ENCODE results near the gene BATF. TPM values are rescaled to one million over a fixed set of nuclear protein-coding genes. Genes with fewer than 3 reads are reported as not detected.

BATF gene
- total RNA-seq, 2 donors from 2014 or later: 3.7 to 9.5 TPM

DNA sequence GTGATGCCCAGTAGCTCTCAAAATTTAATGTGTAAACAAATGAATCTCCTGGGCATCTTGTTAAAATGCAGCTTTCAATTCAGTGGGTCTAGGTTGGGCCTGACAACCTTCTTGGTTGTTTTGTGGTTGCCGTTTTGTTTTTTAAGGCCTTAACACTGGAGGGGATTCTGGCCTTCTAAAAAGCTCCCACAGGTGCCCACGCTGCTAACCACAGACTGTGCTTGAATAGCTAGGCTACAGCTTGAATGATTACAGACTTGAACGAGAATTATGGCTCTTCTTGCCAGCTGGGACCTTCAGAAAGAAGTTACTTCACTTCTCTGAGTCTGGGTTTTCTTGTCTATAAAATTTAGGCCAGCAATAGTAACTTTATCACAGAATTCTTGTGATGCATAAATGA is 54.8 kb downstream of the BATF start:
- no peak overlapping the region for H3K27ac ChIP-seq

DNA sequence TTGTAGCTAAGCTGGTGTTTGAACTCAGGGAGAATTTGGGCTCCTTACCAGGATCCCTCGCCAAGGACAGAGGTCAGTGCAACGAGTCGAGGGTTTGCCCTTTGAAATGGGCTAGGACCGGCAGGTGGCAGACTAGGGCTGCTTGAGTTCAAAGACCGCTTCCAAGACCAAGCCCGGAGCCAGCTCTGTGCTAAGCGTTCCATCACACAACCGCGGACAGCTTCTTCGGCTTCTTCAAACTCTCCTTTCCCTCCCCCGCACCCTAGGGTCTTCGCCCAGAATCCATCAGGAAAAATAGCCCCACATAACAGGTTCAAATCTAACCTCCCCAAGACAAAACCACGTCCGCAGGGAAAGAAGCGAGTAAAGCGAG is 55.4 kb downstream of the BATF start:
- DNase-seq (ENCODE audit: low spot score) (peak; percentile 72), ATAC-seq (ENCODE audit: insufficient number of reproducible peaks, low FRiP score, low read depth) (peak; percentile 87)
- peaks cover 4 to 18% of the 10 kb centered on the region in 2 donors for H3K4me1 ChIP-seq (ENCODE audit: control insufficient read depth in 1 of 2, low read depth in 2 of 2)
- H3K4me3 ChIP-seq: peak overlapping the region; percentile 74
- peak overlapping the region; percentile 44 to 73 for H3K27ac ChIP-seq
- TF ChIP-seq, protein P1, sequence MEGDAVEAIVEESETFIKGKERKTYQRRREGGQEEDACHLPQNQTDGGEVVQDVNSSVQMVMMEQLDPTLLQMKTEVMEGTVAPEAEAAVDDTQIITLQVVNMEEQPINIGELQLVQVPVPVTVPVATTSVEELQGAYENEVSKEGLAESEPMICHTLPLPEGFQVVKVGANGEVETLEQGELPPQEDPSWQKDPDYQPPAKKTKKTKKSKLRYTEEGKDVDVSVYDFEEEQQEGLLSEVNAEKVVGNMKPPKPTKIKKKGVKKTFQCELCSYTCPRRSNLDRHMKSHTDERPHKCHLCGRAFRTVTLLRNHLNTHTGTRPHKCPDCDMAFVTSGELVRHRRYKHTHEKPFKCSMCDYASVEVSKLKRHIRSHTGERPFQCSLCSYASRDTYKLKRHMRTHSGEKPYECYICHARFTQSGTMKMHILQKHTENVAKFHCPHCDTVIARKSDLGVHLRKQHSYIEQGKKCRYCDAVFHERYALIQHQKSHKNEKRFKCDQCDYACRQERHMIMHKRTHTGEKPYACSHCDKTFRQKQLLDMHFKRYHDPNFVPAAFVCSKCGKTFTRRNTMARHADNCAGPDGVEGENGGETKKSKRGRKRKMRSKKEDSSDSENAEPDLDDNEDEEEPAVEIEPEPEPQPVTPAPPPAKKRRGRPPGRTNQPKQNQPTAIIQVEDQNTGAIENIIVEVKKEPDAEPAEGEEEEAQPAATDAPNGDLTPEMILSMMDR (IDR thresholded peaks at IDR 0.05): peak; percentile 62
- no peaks in the 10 kb centered on the region for H3K36me3 ChIP-seq
- no peaks in the 10 kb centered on the region for H3K9me3 ChIP-seq
- no peaks in the 10 kb centered on the region for H3K27me3 ChIP-seq (replicated peaks; ENCODE audit: insufficient read depth)

More for the DNA sequence above, 54.8 kb downstream of the BATF start:
- peaks cover 4 to 18% of the 10 kb centered on the region in 2 donors for H3K4me1 ChIP-seq (ENCODE audit: control insufficient read depth in 1 of 2, low read depth in 2 of 2)
- H3K9me3 ChIP-seq: no peaks in the 10 kb centered on the region
- TF ChIP-seq, protein P1 (IDR thresholded peaks at IDR 0.05): no peak
- no peaks in the 10 kb centered on the region for H3K27me3 ChIP-seq (replicated peaks; ENCODE audit: insufficient read depth)
- DNase-seq (ENCODE audit: low spot score): no peak
- no peak for ATAC-seq (ENCODE audit: insufficient number of reproducible peaks, low FRiP score, low read depth)
- no peak overlapping the region for H3K4me3 ChIP-seq
- no peaks in the 10 kb centered on the region for H3K36me3 ChIP-seq

DNA sequence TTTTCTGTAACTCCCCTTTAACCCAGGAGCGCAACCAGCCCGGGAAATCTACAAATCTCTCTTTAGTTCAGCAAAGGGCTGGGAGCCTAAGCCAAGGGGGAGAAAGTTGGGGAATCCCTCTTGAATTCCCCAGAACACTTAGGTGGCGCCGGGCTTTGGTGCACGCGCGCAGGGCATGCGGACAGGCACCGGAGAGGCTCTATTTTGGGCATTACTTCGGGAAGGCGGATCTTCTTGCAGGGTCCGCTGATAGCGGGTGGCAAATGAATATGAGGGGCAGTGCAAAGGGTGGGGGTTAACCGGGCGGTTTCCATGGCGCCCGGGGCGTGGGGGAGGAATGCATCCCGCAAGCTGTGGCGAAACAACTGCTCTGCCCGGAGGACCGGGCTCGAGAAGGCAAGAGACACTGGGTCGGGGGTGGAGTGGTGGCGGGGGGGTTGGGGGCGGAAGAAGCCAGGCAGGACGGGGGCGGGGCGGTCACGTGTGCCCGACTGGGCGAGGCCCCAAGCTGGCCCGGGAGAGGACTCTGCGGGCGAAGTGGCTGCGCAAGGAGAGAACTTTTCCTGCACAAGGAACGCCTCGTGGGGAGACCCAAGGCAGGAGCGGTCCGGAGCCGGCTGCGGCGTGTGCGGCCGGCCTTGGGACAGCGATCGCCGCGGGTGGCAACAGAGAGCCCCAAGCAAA is 56.0 kb downstream of the BATF start, which contains the start of gene FLVCR2:
FLVCR2 (plus strand) TSS at position 519 of the 684 bp plus-strand sequence. CDS start 353 bp downstream, outside the sequence.
- no peaks in the 10 kb centered on the region for H3K9me3 ChIP-seq
- ATAC-seq (ENCODE audit: insufficient number of reproducible peaks, low FRiP score, low read depth) (peak; percentile 53), DNase-seq (ENCODE audit: low spot score) (peak; percentile 18)
- H3K27ac ChIP-seq: peak within 1 kb of the TSS; percentile 44 to 73
- no peaks in the 10 kb centered on the region for H3K27me3 ChIP-seq (replicated peaks; ENCODE audit: insufficient read depth)
- H3K4me1 ChIP-seq (ENCODE audit: control insufficient read depth in 1 of 2, low read depth in 2 of 2): peaks cover 4 to 18% of the 10 kb centered on the region in 2 donors
- H3K36me3 ChIP-seq: no peaks in the 10 kb centered on the region
- peak within 1 kb of the TSS; percentile 74 for H3K4me3 ChIP-seq
- TF ChIP-seq, protein P1 (IDR thresholded peaks at IDR 0.05): no peak

DNA sequence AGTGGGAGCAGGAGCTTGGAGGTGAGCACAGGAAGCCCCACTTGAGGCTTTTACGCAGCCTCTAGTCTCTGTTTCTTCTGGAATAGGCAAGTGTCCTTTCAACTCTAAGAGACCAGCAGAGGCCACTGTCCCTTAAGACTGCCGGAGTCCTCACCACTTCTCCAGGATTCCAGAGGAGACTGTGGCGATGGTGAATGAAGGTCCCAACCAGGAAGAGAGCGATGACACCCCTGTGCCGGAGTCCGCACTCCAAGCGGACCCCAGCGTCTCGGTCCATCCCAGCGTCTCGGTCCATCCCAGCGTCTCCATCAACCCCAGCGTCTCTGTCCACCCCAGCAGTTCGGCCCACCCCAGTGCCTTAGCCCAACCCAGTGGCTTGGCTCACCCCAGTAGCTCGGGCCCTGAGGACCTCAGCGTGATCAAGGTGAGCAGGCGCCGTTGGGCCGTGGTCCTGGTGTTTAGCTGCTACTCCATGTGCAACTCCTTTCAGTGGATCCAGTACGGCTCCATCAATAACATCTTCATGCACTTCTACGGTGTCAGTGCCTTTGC is 56.6 kb downstream of the BATF start:
- no peaks in the 10 kb centered on the region for H3K9me3 ChIP-seq
- ATAC-seq (ENCODE audit: insufficient number of reproducible peaks, low FRiP score, low read depth) (peak; percentile 54), DNase-seq (ENCODE audit: low spot score) (no peak)
- H3K4me3 ChIP-seq: peak overlapping the region; percentile 74
- H3K27me3 ChIP-seq (replicated peaks; ENCODE audit: insufficient read depth): no peaks in the 10 kb centered on the region
- H3K27ac ChIP-seq: peak overlapping the region; percentile 27 to 32
- TF ChIP-seq, protein P1 (IDR thresholded peaks at IDR 0.05): peak; percentile 23
- no peaks in the 10 kb centered on the region for H3K36me3 ChIP-seq
- peaks cover 4 to 18% of the 10 kb centered on the region in 2 donors for H3K4me1 ChIP-seq (ENCODE audit: control insufficient read depth in 1 of 2, low read depth in 2 of 2)

DNA sequence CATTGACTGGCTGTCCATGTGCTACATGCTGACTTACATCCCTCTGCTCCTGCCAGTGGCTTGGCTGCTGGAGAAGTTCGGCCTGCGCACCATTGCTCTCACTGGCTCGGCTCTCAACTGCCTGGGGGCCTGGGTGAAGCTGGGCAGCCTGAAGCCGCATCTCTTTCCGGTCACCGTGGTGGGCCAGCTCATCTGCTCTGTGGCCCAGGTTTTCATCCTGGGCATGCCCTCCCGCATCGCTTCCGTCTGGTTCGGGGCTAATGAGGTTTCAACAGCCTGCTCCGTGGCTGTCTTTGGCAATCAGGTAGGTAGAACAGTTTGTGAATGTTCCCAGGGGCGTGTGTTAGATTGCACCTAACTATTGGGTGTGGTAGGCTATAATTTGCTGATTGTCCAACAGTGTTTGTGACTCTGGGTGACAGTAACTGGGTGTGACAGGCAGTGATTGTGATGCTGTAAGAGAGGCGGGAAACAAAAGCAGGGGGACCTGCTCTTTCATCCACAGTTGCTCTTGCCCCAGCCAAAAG is 57.1 kb downstream of the BATF start:
- no peaks in the 10 kb centered on the region for H3K36me3 ChIP-seq
- H3K9me3 ChIP-seq: no peaks in the 10 kb centered on the region
- ATAC-seq (ENCODE audit: insufficient number of reproducible peaks, low FRiP score, low read depth): no peak
- no peaks in the 10 kb centered on the region for H3K27me3 ChIP-seq (replicated peaks; ENCODE audit: insufficient read depth)
- no peak overlapping the region for H3K27ac ChIP-seq
- peaks cover 4 to 18% of the 10 kb centered on the region in 2 donors for H3K4me1 ChIP-seq (ENCODE audit: control insufficient read depth in 1 of 2, low read depth in 2 of 2)
- DNase-seq (ENCODE audit: low spot score): no peak
- H3K4me3 ChIP-seq: peak overlapping the region; percentile 74
- TF ChIP-seq, protein P1 (IDR thresholded peaks at IDR 0.05): no peak

All from thoracic aorta (tissue), 2 donors.